Panc1 (cell line): Measurements from ENCODE around the gene GSG1L.

ENCODE experiments used
- CTCF ChIP-seq: fragments of 450-650 bp; IDR thresholded peaks from 2 replicates; pipeline ENCODE4 v1.5.1; 2017; ENCODE audit warnings: mild to moderate bottlenecking
- POLR2AphosphoS5 ChIP-seq: IDR thresholded peaks from 2 replicates; pipeline ENCODE4 v1.6.1; 2012; ENCODE audit warnings: mild to moderate bottlenecking, low read depth, low read length, moderate library complexity
- REST ChIP-seq, 2 experiments: IDR thresholded peaks; 2 replicates each; pipeline ENCODE4 v1.6.1; 2011 to 2012; ENCODE audit warnings: low read depth in 2 of 2, control low read depth in 1 of 2, low read length in 1 of 2, mild to moderate bottlenecking in 1 of 2, moderate library complexity in 1 of 2; ENCODE audit not compliant: insufficient read depth in 1 of 2
- TCF7L2 ChIP-seq: IDR thresholded peaks from 2 replicates; pipeline ENCODE4 v1.6.1; 2011; ENCODE audit warnings: mild to moderate bottlenecking, low read depth, low read length, inconsistent platforms

- TF ChIP-seq POLR2AphosphoS5 (no peak), REST (IDR thresholded peaks at IDR 0.05; ENCODE audit: insufficient read depth in 1 of 2, low read depth in 2 of 2, low read length in 1 of 2) (no peak), CTCF (no peak), TCF7L2 (no peak)
Measured at GRCh38 chr16:27902551-27902950, 161.0 kb downstream of the GSG1L start.
